GM20000 (cell line): Measurements from ENCODE around the gene CAMK2B.

Experiments used
- DNase-seq: peaks from one replicate; pipeline ENCODE4 v3.0.0; 2012; ENCODE audit warnings: low spot score
- TF ChIP-seq, protein P1 (sequence below): IDR thresholded peaks from 2 replicates; pipeline ENCODE4 v1.5.1; 2012; ENCODE audit warnings: mild to moderate bottlenecking, control low read depth; ENCODE audit errors: extremely low read depth, missing control alignments

CAMK2B gene

DNA sequence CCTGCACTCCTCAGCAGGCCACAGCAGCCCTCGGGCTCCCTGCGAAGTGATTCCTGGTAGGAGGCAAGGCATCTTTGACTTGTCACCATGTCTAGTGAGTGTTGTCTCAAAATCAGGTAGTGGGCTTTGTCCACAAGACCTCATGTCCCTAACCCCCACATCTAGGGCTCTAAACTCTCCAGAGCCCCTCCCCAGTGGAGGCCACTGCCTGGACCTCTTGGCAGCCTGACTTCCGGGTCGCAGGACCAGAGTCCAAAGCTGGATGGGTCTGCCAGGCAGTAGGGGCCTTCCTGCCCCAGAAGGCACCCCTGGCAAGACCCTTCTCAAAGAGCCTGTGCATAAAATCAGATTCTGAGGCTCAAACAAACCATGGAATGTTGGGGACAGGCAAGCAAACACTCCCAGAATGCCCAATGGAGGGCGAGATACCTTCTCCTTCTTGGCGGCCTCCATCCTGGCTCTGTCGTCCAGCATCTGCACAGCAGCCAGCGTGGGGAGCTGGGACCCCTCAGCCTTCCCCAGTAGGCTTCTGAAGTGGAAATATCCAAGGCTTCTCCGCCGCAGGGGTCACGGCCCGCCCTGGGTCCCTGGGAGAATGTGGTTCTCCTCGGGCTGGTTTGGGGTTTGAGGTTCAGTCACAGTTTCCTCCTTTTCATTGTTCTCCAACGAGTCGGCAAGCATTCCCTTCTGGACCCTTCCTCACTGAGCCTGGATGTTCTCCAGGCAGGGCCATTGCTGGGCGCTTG, 136.7 kb downstream of the CAMK2B start:
- TF ChIP-seq, protein P1, sequence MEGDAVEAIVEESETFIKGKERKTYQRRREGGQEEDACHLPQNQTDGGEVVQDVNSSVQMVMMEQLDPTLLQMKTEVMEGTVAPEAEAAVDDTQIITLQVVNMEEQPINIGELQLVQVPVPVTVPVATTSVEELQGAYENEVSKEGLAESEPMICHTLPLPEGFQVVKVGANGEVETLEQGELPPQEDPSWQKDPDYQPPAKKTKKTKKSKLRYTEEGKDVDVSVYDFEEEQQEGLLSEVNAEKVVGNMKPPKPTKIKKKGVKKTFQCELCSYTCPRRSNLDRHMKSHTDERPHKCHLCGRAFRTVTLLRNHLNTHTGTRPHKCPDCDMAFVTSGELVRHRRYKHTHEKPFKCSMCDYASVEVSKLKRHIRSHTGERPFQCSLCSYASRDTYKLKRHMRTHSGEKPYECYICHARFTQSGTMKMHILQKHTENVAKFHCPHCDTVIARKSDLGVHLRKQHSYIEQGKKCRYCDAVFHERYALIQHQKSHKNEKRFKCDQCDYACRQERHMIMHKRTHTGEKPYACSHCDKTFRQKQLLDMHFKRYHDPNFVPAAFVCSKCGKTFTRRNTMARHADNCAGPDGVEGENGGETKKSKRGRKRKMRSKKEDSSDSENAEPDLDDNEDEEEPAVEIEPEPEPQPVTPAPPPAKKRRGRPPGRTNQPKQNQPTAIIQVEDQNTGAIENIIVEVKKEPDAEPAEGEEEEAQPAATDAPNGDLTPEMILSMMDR = no peak
- no peak for DNase-seq

DNA sequence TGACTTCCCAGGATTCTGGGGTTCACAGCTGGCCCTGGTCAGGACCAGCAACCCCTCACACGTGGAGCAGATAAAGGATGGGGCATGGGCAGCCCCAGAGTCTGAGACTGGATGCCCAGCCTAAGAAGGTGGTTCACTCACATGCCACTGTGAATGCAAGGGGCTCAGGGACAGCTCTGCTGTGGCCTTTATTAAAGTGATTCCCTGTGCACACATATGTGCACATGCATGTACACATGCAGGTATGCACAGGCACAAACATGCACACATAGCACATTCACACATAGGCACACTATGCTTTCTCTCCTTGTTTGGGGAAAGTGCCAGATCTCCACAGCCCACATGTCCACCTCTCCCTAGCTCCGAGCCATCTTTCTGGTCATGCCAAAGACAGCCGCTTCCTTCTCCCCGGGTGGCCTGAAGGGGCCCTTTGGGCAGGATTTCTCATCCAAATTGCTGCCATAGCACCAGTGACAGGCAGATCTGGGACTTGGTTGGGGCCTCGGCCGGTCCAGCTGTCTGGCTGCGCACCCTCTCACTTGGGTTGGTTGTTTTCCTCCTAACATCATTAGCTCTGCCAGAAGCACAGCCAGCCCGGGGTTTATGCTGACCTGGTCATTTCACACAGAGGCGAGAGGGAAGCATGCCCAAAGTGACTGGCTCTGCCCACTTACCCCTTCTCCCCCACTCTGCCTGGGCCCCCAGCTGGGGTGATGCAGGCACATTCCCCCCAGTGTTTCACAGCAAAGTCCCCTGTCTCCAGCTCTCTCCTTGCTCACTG, 137.6 kb downstream of the CAMK2B start:
- no peak for DNase-seq
- TF ChIP-seq, protein P1 = no peak

DNA sequence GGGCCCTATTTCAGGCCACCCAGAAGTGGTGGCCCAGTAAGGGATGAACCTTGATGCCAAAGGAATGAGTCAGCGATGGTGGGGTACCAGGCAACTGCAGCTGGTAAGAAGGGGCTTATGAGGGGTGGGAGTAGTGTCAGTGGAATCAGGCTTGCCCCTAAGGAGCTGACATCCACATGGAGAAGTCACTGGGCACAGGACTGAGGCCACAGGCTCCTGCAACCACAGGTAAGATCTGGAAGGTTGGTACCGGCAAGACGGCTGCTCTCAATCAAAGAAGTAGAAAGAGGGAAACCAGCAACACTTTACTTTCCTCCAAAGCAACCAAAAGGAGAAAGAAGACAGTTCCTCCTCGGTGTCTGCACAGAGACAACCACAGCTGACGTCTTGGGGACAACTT, 138.7 kb downstream of the CAMK2B start:
- TF ChIP-seq, protein P1 = no peak
- no peak for DNase-seq

DNA sequence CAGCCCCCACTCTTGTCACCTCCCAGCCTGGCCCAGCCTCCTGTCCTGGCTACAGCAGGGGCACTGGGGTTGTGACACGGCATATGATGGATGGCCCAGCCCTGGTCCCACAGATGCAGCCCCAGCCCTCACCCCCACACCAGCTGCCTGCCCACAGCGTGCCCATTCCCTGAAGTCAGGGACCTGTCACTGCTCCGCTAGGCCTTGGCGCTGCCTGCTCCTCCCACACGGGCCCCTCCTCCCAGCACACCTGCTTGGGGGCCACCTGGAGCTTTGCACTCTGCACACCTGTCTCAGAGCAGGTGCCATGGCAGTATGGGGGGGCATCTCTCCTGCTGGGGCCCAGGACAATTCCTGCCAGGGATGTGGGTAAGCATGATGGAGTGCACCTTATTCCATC, 139.7 kb downstream of the CAMK2B start:
- TF ChIP-seq, protein P1 = no peak

DNA sequence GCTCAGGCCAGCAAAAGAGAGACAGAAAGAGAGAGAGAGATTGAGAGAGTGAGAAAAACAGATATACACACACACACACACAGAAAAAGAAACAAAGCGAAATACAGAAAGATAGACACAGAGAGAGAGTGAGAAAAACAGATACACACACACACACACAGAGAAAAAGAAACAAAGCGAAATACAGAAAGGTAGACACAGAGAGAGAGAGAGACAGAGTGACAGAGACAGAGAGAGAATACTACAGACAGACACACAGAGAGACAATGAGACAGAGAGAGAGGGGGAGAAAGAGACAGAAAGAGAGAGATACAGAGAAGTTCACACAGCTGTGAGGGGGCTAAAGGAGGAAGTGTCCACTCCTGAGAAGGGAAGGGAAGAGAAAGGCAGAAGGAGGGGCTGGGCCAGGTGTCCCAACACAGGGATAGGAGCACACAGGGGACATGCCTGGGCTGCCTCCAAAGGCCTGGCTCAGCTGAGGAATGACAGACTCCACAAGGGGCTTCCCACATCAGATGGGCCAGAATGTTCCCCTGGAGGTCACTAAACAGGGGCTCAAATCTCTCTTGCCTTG, 140.4 kb downstream of the CAMK2B start:
- TF ChIP-seq, protein P1 = no peak

More for the DNA sequence above, 139.7 kb downstream of the CAMK2B start:
- DNase-seq = no peak

DNA sequence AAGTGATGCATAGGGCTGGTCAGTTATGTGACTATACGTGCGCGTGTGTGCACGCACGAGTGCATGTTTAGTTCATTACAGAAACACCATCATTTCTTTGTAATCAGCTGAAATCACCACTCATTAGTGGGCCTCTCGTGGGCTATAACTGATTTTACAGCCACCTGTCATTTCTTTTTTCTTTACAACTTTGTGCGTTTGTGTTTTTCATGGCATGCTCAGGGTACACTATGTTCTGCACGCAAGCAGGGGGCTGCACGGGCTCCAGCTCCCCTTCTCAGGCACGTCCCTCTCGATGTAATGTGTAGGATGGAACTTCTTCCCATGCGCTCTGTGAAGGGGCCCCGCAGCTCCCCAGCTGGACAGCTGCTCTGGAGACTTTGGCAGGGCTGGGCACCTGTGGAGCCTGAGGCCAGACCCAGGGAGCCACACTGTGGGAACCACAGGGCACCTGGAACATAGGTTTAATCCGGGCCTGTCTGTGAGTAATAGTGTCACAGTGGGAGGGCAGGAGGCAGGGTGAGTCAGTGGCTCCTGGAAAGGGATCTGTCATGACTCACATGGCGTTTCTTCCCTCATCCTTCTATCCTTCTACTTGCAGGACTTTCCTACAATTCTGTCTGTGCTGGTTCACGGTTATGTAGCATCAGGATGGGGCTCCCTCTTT, 141.1 kb downstream of the CAMK2B start:
- TF ChIP-seq, protein P1 = no peak
- no peak for DNase-seq

More for the DNA sequence above, 140.4 kb downstream of the CAMK2B start:
- no peak for DNase-seq
